HPDE6-E6E7 (cell line): ENCODE results near the gene EPS8L3.
A peak's percentile ranks its signal among the peaks of the same experiment; 100 is the strongest.

Experiments used
- DNase-seq: peaks from one replicate; pipeline ENCODE4 v3.0.0; 2011; ENCODE audit warnings: missing footprints; ENCODE audit errors: extremely low spot score

Gene EPS8L3

DNA sequence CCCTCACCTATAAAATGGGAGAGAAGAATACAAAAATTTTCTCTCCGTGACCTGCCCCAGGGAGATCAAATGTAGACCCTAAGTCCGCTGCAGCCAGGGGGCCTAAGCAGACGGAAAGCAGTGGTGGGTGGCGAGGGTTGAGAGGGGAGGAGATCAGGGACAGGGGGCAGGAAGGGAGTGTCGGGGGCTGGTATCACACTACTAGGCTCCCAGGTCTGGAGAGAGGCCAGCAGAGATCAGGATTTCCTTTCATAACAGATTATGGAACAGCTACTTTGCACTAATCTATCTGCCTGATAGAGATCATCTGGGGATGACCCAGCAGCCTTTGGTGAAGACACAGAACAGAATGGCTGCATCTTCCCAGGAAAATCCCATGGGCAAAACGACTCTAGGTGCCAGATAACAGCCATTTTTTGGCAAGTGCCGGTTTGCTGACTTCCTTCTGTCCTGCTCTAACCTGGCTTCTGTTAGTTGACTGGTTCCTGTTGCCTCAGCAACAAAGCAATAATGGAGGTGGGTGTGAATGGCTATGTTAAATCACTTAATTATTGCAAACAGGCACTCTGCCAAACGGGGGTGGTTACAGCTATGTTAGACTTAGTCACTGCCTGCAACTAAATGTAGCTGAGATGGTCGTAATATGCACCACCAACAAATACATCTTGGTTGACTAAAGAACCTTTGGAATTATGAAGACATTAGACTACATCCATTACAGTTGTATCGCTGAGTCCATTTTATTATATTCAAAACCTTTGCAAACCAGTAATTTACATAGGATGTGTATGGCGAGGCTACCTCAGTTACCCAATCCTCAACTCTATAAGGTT is 30.0 kb upstream of the EPS8L3 start:
- DNase-seq = peak; percentile 56

DNA sequence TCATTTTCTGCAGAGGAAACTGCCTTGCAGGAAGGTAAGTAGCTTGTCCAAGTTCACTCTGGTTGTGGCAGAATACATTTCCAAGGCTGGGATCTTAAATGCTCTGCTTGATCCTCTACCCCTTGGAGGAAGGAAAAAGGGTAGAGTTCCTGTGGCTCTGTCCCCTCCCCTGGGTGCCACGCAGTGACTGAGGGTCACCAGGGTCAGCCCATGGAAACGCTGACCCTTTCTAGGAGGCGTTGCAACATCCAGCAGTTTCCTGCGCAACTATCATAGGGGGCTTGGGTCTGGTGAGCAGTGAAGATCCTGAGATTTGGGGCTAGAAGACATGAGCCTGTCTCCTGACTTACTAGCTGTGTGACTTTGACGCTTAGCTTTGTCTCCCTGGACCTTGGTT is 29.4 kb upstream of the EPS8L3 start:
- no peak for DNase-seq

DNA sequence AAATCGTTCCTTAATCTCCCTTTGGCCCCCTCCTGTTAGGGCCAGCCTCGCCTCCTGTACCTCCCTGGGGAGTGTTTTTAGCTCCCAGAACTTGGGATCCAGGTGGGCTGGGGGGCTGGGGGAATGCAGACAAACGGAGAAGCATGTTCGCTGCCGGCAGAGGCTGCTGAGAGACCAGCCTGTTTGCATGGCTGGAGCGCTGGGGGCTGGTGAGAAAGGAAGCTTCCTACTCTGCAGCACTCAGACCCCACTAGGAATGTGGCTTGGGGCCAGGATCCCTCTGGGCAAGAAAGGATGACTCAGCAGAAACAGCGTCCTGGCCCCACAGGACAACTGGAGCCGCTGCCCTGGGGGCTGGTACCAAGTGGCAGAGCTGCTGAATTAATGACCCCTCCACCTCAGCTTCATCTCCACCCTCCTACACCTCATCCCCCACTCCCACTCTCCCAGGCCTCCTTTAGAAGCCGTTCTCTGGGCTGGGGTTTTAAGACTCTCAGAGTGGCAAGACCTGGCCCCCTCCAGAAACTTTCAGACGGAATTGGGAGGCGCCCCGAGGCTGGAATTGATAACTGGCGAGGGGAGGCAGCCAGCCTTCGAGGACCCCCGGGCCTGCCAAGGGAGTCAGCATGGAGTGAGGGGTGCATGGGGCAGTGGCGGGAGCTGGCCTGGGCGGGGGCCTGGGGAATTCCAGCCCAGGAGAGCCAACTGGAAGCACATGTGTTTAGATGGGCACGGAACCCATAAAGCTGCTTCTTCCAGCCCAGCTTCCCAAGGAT is 28.5 kb upstream of the EPS8L3 start:
- DNase-seq = no peak

DNA sequence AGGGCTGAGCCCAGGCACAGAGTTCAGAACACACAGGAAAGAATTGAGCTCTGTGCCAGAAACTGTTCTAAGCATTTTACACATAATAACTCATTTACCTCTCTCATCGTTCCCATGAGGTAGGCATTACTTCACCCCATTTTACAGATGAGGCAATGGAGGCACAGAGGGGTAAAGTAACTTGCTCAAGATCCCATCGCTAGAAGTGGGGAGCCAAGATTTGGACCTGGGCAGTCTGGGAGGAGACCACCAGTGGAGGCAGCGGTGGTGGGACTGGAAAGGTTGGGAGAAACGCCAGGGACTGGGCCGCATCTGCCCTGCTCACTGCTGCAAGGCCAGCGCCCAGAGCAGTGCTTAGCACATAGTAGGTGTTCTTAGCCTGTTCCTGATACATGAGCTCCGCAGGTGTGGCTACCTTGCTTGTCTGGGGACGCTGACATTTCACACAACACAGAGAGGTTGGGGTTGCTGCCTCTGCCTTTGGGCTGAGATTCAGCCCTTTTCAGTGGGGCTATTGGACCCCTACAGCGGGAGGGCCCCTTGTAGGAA is 27.8 kb upstream of the EPS8L3 start:
- DNase-seq = no peak

DNA sequence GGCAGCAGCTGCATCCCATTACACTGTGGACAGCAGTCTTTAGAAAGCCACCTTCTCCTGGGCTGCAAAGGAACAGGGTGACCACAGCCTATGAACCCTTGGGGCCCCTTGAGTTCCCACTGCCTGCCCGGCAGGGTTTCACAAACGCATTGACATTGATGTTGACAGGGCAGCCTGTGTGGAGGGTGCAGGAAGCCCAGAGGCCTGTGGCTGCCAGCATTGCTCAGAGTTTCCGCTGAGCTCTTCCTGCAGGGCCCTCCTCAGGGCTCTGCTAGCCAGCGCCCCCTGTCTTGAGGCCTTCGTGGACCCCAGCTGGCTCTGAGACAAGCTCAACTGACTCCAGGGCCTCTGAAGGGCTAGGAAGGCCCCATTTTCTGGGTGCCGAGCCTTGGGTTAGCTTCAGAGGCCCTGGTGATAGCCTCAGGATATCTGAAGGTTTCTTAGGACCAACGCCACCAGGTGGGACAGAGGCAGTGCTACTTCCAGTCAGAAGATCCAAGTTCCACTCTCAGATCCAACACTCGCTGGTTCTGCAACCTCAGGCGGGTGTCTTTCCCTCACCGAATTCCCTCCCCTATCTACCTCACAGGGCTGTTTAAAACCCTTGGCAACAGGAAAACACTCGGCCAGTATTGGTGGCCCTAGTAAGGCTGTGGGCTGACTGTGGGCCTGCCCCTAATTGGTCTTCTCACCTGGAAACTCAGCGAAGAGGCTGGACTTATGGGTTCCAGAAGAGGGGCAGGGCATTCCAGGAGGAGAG is 27.2 kb upstream of the EPS8L3 start:
- no peak for DNase-seq

DNA sequence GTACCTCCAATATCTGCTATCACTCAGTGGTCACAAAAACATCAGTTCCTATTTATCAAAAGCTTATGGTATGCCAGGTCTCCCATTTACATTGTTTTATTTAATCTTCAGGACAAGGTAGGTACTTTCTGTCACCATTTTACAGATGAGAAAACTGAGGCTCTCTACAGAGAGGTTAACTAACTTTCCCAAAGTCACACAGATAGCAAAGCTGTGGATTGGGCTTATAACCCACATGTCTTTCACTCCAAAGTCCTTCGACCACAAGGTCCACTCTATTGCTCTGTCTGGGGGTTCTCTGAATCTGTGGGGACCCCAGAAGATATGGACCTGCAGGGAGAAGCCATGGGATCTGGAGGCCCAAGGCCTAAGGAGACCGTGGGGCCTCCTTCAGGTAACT is 26.6 kb upstream of the EPS8L3 start:
- DNase-seq = no peak

DNA sequence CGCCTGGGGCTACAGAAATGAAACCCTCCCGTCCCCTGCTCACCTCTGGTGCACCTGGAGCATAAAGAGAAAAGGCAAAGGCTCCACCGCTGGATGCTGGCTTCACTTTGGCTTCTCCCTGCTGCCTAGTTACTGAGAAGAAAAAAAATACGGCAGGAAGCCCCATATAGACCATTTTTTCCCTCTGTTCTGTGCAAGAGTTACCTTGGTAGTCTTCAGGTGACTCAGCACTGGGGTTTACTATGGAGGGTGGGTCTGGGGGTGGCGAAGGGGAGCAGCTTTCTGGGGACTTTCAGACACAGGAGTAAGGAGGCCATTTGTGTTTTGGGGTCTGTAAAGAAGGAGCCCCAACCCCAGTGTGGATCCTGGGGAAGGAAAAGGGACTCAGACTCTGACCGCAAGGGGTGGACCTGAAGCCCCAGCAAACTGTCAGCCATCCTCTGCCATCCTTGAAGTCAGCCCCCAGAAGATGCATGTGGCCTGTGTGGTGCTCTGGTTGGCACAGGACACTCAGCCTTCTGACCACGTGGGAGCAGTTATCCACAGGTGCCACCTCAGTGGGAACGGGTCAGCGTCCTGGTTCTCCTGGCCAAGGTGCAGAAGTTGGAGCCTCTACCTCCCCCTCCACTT is 25.9 kb upstream of the EPS8L3 start:
- DNase-seq = no peak

DNA sequence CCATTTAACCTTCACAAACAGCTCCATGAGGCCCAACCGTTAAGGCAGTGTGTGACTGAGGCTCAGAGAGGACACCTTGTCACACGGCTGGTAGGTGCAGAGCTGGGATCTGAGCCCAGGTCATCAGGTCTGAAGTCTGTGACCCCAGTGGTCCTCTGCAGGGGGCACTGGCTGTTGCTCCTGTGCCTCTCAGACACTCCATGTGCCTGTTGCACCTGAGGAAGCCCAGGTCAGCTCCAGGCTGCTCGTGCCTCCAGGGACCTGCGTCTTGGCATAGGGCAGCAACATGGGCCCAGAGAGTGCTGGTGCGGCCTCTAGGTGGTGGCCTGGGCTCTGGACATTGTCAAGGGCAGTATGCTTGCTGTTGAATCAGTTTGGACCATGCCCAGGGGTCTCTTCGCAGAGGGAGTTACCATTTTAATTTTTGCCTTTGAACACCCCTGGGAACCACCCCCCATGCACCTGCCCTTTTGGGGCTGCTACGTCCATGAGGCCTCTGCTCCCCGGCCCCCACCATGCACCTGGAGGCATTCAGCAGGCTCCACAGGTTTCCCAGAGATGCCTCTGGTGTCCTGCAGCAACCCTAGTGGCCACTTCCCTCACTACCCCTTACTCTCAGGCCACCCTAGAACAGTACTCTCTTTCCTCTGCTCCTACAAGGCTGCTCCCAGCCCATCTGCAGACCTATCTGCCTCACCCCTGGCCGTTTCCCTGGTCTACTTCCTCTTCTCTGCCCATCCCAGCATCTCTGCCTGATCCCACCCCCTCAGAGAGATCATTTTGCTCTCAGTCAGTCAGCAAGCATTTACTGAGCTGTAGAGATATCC is 25.2 kb upstream of the EPS8L3 start:
- no peak for DNase-seq

DNA sequence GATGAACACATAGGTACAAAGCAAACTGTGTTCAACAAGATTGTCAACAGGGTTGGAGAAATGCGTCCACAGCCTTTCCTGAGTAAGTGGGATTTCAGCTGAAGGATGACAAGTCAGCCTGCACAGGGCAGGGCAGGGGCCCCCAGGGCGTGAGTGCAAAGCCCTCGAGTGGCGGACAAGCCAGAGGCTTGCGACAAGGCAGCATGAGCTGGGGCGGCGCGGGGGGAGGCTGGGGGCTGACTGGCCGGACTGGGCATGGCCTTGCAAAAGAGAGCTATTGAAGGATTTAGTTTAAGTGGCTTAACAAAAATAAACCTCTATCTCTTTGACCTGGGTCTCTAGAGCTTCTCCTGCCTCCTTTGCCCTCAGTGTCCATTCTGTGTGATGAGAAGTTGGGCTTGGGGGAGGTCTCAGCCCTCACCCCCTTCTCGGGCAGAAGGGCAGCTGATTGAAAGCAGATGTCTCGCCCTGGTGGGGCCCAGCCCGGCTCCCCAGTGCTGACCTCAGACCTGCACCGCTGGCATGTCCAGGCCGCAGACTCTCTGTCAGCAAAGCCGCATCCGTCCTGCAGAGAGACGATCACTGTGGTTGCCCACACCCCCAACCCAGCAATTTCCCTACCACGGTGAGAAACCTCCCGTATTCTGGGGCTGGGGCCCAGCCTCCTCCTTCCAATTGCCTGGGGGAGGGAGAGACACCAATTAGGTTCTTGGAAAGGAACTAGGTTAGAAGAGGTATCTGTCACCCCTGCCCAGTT is 24.3 kb upstream of the EPS8L3 start:
- DNase-seq = no peak

DNA sequence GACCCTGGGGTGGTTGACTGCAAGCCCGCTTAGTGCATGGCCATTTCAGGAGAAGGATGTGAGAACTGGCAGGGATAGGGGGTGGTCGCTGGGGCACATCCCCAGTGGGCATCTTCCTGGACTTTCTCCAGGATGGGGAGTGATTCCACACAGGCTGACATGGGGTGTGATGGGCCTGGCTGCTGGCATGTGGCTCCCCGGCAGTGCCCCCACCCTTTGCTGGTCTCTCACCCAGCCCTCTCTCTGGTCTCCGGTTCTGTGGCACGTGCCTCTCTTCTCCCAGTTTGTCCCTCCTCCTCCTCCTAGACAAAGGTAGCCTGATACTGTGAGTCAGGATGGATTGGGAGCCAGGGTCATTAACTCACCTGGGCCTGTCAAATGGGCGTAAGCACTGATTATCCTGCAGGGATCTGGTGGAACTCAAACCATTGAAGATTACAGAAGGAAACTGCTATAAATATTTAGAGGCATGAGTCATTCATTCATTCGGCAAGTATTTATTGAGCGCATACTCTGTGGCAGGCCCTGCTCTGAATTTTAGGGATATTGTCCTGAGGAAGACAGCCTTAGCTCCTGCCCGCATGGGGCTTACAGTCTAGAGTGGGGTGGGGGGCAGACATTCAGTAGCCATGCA is 23.6 kb upstream of the EPS8L3 start:
- DNase-seq = no peak

DNA sequence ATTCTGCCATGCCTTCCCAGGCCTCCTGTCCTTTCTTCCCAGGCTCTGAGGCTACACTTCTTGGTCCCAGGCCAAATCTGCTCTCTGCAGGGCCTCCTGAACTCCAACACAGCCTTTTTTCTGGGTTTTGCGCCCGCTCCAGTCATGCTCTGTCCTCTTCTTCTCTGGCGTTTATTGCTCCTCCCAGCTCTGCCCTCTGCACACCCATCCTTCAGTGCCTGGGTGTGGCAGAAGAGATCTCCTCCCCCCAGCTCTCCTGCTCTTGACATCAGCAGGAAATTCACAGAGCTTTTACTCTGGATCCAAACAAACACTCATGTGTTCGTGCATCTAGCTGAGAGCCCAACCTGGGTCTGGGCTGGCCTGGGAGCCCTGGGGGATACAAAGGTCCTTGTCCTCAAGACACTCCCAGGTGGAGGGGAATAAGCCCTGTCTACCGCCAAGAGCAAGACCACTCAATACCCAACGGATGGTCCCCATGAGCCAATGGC is 22.9 kb upstream of the EPS8L3 start:
- DNase-seq = no peak

DNA sequence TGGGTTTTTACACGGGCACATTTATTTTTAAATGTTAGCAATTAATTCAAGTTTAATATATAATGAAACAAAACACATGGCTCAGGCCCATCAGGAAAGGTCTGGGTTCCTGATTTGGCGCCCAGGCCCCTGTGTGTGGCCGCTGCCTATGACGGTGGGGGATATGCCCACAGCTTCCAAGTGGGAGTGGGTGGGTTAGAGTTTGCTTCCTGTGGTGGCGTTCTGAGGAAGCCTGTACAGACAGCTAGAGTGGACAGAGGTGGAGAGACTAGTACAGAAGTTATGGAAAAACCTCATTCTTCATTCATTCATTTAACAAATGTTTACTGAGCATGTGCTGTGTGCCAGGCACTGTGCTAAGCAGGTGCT is 22.4 kb upstream of the EPS8L3 start:
- no peak for DNase-seq

DNA sequence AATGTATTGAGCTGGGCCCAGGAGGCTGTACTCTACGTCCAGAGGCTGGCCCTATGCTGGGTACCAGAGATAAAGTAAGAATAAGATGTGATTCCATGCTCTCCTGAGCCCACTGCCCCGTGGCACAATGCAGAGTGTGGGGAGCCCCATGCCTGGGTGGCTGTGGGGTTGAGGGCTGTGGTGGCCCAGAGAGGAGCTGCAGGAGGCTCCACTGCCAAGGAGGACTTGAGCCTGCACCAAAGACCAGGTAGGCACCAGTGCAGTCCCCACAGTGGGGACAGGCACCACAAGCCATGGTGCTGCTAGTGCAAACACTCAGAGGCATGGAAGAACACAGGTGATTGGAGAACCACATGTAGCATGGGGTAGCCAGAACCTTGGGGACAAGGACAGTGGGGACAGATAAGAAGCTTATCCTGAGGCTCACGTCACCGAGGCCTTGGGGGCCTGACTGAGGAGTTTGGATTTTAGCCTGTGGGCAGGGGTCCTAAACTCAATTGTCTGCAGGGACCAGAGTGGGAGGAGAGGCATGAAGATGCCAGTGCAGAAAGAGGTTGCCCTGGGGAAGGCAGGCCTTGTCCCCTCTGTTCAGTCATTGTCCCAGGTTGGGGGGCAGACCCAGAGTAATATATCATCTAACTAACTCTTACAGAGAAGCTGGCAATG is 21.9 kb upstream of the EPS8L3 start:
- DNase-seq = no peak

DNA sequence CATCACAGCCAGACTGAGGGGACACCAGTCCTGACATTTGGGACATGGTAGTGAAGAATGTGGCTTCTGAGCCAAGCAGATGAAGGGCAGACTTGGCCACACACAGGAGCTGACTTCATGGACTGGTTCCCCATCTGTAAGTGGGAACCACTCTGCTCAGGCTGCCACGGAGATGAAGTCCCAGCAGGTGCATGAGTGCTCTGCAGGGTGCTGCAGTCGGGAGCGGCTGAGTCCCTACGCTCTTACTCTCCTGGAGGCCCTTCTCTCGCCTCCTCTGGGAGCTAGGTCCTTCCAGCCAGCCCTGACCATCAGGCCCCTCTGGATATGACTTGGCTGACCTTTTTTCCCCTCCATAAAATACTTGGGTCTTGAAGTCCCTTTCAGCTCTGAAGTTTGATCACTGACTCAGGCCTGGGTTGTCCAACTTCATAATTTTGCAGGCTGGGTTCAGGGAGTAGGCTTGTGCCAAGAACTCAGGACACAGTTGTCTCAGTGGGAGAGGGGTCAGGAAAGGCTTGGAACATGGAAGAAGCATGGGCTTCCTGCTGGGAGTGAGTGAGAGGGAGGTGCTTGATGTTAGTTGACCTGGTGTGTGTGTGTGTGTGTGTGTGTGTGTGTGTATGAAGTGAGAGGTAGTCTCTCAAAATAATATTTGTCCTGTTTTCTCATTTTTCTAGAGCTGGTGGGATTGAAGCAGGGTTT is 21.0 kb upstream of the EPS8L3 start:
- no peak for DNase-seq

DNA sequence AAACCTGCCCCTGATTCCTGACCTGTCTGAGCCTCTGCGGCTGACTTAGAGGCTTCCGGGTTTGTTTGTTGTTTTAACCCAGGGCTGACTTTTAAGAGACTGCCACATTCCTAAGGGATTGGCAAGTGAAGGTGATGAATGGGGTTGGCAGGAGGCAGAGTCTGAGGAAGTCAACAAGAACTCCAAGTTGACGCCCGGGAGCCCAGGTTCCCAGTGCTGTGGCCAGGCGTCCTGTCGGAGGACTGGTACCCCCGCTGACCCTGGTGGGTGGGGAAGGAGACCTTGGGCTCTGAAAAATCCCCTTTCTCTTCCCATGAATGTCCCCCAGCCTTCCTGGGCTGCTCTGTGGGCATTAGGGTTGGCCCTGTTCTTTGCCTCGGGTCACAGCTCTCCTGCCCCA is 19.7 kb upstream of the EPS8L3 start:
- peak; percentile 90 for DNase-seq

DNA sequence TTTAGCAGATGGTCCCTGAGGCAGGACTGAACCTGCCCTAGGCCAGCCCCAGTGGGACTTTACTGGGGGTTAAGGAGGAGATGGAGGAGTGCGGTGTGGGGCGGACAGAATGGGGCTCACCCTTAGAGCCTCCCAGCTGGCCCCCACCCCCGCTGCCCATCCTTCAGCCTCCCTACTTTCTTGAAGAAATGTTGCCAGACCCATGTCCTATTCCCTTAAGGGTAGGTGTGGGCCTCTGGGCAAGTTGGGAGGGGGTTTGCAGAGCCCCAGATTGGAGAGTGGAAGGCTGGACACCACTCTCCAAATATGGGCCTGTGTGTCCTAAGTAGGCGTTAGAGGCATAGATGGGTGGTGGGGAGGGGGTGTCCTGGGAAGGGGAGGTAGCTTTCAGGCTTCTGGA is 19.2 kb upstream of the EPS8L3 start:
- DNase-seq = no peak

DNA sequence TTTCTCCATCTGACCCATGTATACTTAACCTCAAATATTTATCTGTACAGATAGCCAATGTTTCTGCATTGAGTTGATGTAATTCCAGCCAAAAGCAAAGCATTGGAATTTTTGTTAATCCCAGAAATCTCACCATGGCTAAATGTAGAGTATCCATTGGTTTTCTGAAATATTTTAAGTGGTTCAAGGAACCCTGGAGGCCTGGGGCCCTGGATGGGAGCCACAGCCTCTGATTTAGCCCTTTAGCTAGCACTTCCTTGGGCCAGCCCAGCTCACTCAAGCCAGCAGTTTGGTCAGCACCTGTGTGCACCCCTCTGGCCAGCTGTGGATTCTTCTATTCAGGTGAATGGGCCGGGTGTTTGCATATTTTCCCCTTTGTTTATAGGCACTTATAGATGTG is 18.8 kb upstream of the EPS8L3 start:
- no peak for DNase-seq

DNA sequence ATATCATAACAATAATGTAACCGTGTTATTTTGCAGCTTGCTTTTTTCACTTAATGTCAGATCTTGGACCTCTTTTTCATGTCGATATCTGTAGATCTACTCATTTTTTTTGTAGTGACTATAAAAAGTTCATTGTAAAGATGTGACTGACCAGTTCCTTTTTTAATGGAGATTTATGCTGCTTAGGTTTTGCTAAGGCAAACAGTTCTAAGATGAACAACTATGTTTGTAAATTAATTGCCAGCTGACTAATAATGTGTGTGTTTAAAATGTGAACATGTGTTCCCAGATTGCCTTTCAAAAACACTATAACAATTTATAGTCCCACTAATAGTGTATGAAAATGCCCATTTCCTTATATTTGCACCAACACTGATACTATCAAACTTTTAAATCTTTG is 18.1 kb upstream of the EPS8L3 start:
- DNase-seq = no peak
